HepG2 (cell line): ENCODE data around the gene ERC1. TPM values are rescaled to one million over a fixed set of nuclear protein-coding genes. Genes with fewer than 3 reads are reported as not detected.

Source experiments
- ATAC-seq: fragments of 200-7000 bp; cut with Tn5 transposase; 3 replicates; pipeline ENCODE4 v1.9.1; 2020; ENCODE audit warnings: mild to moderate bottlenecking, moderate library complexity
- BruUV-seq: library from RNA; stranded (reverse); fragments of 400-500 nt; replicated peaks from 2 replicates; lab custom pipeline; 2021; lab: Mats Ljungman, UMichigan
- CTCF ChIA-PET: fragments of 300-600 bp; formaldehyde crosslinking; extraction: SDS; loops from one replicate; lab custom pipeline; 2021; ENCODE audit warnings: low total read pairs, inconsistent platforms, low intra/inter-chr PET ratio; lab: Yijun Ruan, JAX
- POLR2A ChIA-PET: fragments of 350-600 bp; sonication (Branson Sonifier 250); formaldehyde crosslinking; loops from one replicate; lab custom pipeline; 2020; ENCODE audit warnings: antibody characterized with exemption, inconsistent platforms; lab: Yijun Ruan, JAX
- DNase-seq: peaks from one replicate; pipeline ENCODE4 v3.0.0-alpha.2; 2015; ENCODE audit warnings: low spot score
- FAIRE-seq: peaks from 3 replicates; lab custom pipeline; 2011; peaks lifted over from hg19 to GRCh38; lab: Jason Lieb, UNC
- H2AFZ ChIP-seq: one replicate; pipeline ENCODE4 v1.6.1; 2011; ENCODE audit warnings: low read length, inconsistent platforms
- H3K27ac ChIP-seq: fragments of 300-600 bp; 3 replicates; pipeline ENCODE4 v1.8.0; 2011; ENCODE audit warnings: mixed run types, mild to moderate bottlenecking, mixed read lengths, low read length, inconsistent platforms; ENCODE audit not compliant: insufficient read depth; ENCODE audit errors: extremely low read length
- H3K27me3 ChIP-seq, 2 experiments: fragments of 200-600 bp in 1 of 2; 2 replicates in 1 of 2; 3 replicates in 1 of 2; pipeline versions ENCODE4 v1.6.0 to v1.8.0; 2011; ENCODE audit warnings: low read length in 2 of 2, mild to moderate bottlenecking in 2 of 2, moderate library complexity in 2 of 2, inconsistent platforms in 1 of 2; ENCODE audit not compliant: insufficient read depth in 2 of 2, control insufficient read depth in 1 of 2
- H3K36me3 ChIP-seq, 2 experiments: fragments of 200-600 bp in 1 of 2; replicated peaks in 1 of 2; 2 replicates in 1 of 2; 3 replicates in 1 of 2; pipeline versions ENCODE4 v1.5.1 to v1.8.0; 2011; ENCODE audit warnings: low read length in 2 of 2, inconsistent platforms in 1 of 2; ENCODE audit not compliant: insufficient read depth in 2 of 2, control insufficient read depth in 1 of 2
- H3K4me1 ChIP-seq: 2 replicates; pipeline ENCODE4 v1.5.1; 2012; ENCODE audit warnings: low read length, inconsistent platforms; ENCODE audit not compliant: insufficient read depth
- H3K4me2 ChIP-seq: 2 replicates; pipeline ENCODE4 v1.6.0; 2011; ENCODE audit warnings: low read depth, low read length, inconsistent platforms
- H3K4me3 ChIP-seq, 3 experiments: fragments of 200-600 bp in 1 of 3; sonication (generic), shearing (Covaris generic) in 1 of 3; replicated peaks in 1 of 3; 2 replicates each; pipeline ENCODE4 v1.5.1; 2011 to 2016; ENCODE audit warnings: low read length in 3 of 3, inconsistent platforms in 2 of 3, low read depth in 2 of 3, mild to moderate bottlenecking in 2 of 3, control low read depth in 1 of 3, mixed read lengths in 1 of 3; ENCODE audit not compliant: insufficient read depth in 1 of 3
- H3K79me2 ChIP-seq: one replicate; pipeline ENCODE4 v1.6.1; 2011; ENCODE audit warnings: low read length, inconsistent platforms; ENCODE audit not compliant: insufficient read depth
- H3K9ac ChIP-seq: 2 replicates; pipeline ENCODE4 v1.6.0; 2011; ENCODE audit warnings: mild to moderate bottlenecking, low read depth, low read length, inconsistent platforms; ENCODE audit not compliant: insufficient read depth
- H3K9me3 ChIP-seq: 2 replicates; pipeline ENCODE4 v1.5.1; 2012; ENCODE audit warnings: mild to moderate bottlenecking, low read length
- H4K20me1 ChIP-seq: 2 replicates; pipeline ENCODE4 v1.6.0; 2011; ENCODE audit warnings: inconsistent platforms, mild to moderate bottlenecking, low read length, moderate library complexity; ENCODE audit not compliant: insufficient read depth
- CTCF ChIP-seq: sonication (generic); formaldehyde crosslinking; IDR thresholded peaks from 2 replicates; pipeline ENCODE4 v1.5.0; 2020; ENCODE audit warnings: mild to moderate bottlenecking, missing genetic modification reagents, moderate library complexity
- ELF4 ChIP-seq: sonication (generic); formaldehyde crosslinking; IDR thresholded peaks from 2 replicates; pipeline ENCODE4 v1.5.0; 2020; ENCODE audit warnings: missing genetic modification reagents, mild to moderate bottlenecking, moderate library complexity, borderline replicate concordance
- KMT2B ChIP-seq: IDR thresholded peaks from 2 replicates; pipeline ENCODE4 v1.6.1; 2016; ENCODE audit warnings: missing genetic modification reagents, missing compliant biosample characterization
- RAD21 ChIP-seq: fragments of 450-650 bp; formaldehyde crosslinking; IDR thresholded peaks from 2 replicates; pipeline ENCODE4 v1.5.0; 2020; ENCODE audit warnings: mild to moderate bottlenecking
- SMC3 ChIP-seq: IDR thresholded peaks from 2 replicates; pipeline ENCODE4 v1.6.1; 2011; ENCODE audit warnings: low read length, improper control_type of control experiment
- STAG1 ChIP-seq: sonication (generic); formaldehyde crosslinking; IDR thresholded peaks from 2 replicates; pipeline ENCODE4 v1.4.0; 2020; ENCODE audit warnings: missing genetic modification reagents
- ZNF652 ChIP-seq: IDR thresholded peaks from 2 replicates; pipeline ENCODE4 v1.6.1; 2016; ENCODE audit warnings: low read depth, borderline replicate concordance
- WGBS: methylation state at CpG from one replicate; pipeline ENCODE4 v1.1.6; 2017; ENCODE audit warnings: low lambda C conversion rate; 5-methylcytosine and 5-hydroxymethylcytosine counted together
- in situ Hi-C: cut with HindIII; loops from 2 replicates; pipeline ENCODE4 v1.10.0; 2017; ENCODE audit warnings: low pct_unique_long_range_greater_than_20kb; ENCODE audit not compliant: extremely low pct_ligation_motif_present
- intact Hi-C: fragments of 100-400 bp; cut with micrococcal nuclease; formaldehyde crosslinking; loops from one replicate; pipeline ENCODE4 v1.10.0; 2022; ENCODE audit not compliant: unreplicated experiment
- polyA plus RNA-seq, 8 experiments: library from polyadenylated mRNA; depleted of rRNA in 3 of 8; stranded (reverse) in 7 of 8; unstranded in 1 of 8; fragments of >200 nt; fragmentation: Illumina TruSeq in 4 of 8; extraction: Trizol in 4 of 8; gene quantifications; 2 replicates each; pipeline versions ENCODE4 v1.2.1 to v1.2.3, GENCODE V29; 2011 to 2016; ENCODE audit warnings: low read depth in 4 of 8, missing spikeins in 1 of 8, mixed read lengths in 1 of 8; ENCODE audit not compliant: insufficient read depth in 1 of 8
- total RNA-seq, 5 experiments: library from RNA; depleted of rRNA; stranded (reverse); fragments of >200 nt; fragmentation: Illumina TruSeq; extraction: Trizol; gene quantifications; 2 replicates each; pipeline ENCODE4 v1.2.3, GENCODE V29; 2016; ENCODE audit warnings: low read depth in 1 of 5

The ERC1 gene
- total and polyA plus RNA-seq, 2 of the 13 experiments (the other 11 are each of a cell fraction or from before 2014, with no cell fraction given): 6.1 to 12.4 TPM

GRCh38 chr12:1093166-1093751 is 102.2 kb downstream of the ERC1 start:
- no peak overlapping the region for H3K9ac ChIP-seq
- H3K27me3 ChIP-seq: no peaks in the 10 kb centered on the region
- in situ Hi-C loops: loop anchor here (25.0 kb wide), 1 partner anchor 531 kb away; no protein-coding TSS in a partner anchor
- no peak overlapping the region for H2AFZ ChIP-seq
- BruUV-seq: no TSS peak
- peaks cover 8% of the 10 kb centered on the region; the same call in 1 of the 2 replicates for H3K4me1 ChIP-seq
- 26% methylated on average over 6 of the region's 6 CpGs for WGBS
- no peak overlapping the region for H3K4me3 ChIP-seq
- TF ChIP-seq ELF4 (no peak), STAG1 (CRISPR knock-in tag) (peak; percentile 71), ZNF652 (CRISPR knock-in tag) (no peak), RAD21 (CRISPR knock-in tag) (peak; percentile 48; the same call in 1 of the 2 replicates), KMT2B (peak; percentile 41; the same call in 1 of the 2 replicates), CTCF (CRISPR knock-in tag) (peak; percentile 74), SMC3 (peak; percentile 52; the same call in 1 of the 2 replicates)
- no peaks in the 10 kb centered on the region for H3K36me3 ChIP-seq
- intact Hi-C loops: loop anchor here (5.0 kb wide), 3 partner anchors 96 to 276 kb away; partner anchors contain the start of gene RAD52
- DNase-seq: peak; percentile 71
- no peak overlapping the region for H3K27ac ChIP-seq
- ChIA-PET POLR2A (interaction anchor here (0.7 to 1.7 kb wide), 3 partner anchors 102 to 144 kb away, joined by 3 to 8 read pairs (median 3); partner anchors contain the start of gene RAD52), CTCF (interaction anchor here (1.3 kb wide), 1 partner anchor 277 kb away, joined by 3 read pairs; no protein-coding TSS in a partner anchor)
- ATAC-seq: peak; percentile 88
- H3K9me3 ChIP-seq: no peaks in the 10 kb centered on the region
- peak; percentile 53 for FAIRE-seq
- H3K79me2 ChIP-seq: peaks cover 17% of the 10 kb centered on the region
- peak overlapping the region; percentile 29; the same call in 1 of the 2 replicates for H3K4me2 ChIP-seq
- H4K20me1 ChIP-seq: peaks cover 9% of the 10 kb centered on the region; the same call in 1 of the 2 replicates
